Ishikawa (cell line): Measurements from ENCODE around the gene ARMC9.

Source experiments
- CEBPB ChIP-seq: IDR thresholded peaks from 2 replicates; pipeline ENCODE4 v1.6.1; 2012
- CREB1 ChIP-seq: IDR thresholded peaks from 2 replicates; pipeline ENCODE4 v1.6.1; 2012; ENCODE audit warnings: low read depth
- EGR1 ChIP-seq: IDR thresholded peaks from 2 replicates; pipeline ENCODE4 v1.6.1; 2012
- EP300 ChIP-seq: IDR thresholded peaks from 2 replicates; pipeline ENCODE4 v1.6.1; 2012; ENCODE audit warnings: borderline replicate concordance
- FOXM1 ChIP-seq: IDR thresholded peaks from 2 replicates; pipeline ENCODE4 v1.6.1; 2012; ENCODE audit warnings: low read depth, borderline replicate concordance
- NFIC ChIP-seq: IDR thresholded peaks from 2 replicates; pipeline ENCODE4 v1.6.1; 2012
- RAD21 ChIP-seq: IDR thresholded peaks from 2 replicates; pipeline ENCODE4 v1.6.1; 2012; ENCODE audit warnings: low read depth
- TAF1 ChIP-seq: IDR thresholded peaks from 2 replicates; pipeline ENCODE4 v1.6.1; 2012; ENCODE audit warnings: low read depth, mild to moderate bottlenecking
- TCF12 ChIP-seq: IDR thresholded peaks from 2 replicates; pipeline ENCODE4 v1.6.1; 2012; ENCODE audit warnings: low read depth
- TEAD4 ChIP-seq: IDR thresholded peaks from 2 replicates; pipeline ENCODE4 v1.6.1; 2012
- YY1 ChIP-seq: IDR thresholded peaks from 2 replicates; pipeline ENCODE4 v1.6.1; 2012; ENCODE audit warnings: low read depth
- ZBTB7A ChIP-seq: IDR thresholded peaks from 2 replicates; pipeline ENCODE4 v1.6.1; 2012; ENCODE audit warnings: low read depth
- TF ChIP-seq, protein P1 (sequence below): IDR thresholded peaks from 2 replicates; pipeline ENCODE4 v1.6.1; 2012
- TF ChIP-seq, protein P2 (sequence below): IDR thresholded peaks from 2 replicates; pipeline ENCODE4 v1.6.1; 2012; ENCODE audit warnings: low read depth, mild to moderate bottlenecking
- TF ChIP-seq, protein P3 (sequence below): IDR thresholded peaks from 2 replicates; pipeline ENCODE4 v1.6.1; 2012

ARMC9 gene

DNA sequence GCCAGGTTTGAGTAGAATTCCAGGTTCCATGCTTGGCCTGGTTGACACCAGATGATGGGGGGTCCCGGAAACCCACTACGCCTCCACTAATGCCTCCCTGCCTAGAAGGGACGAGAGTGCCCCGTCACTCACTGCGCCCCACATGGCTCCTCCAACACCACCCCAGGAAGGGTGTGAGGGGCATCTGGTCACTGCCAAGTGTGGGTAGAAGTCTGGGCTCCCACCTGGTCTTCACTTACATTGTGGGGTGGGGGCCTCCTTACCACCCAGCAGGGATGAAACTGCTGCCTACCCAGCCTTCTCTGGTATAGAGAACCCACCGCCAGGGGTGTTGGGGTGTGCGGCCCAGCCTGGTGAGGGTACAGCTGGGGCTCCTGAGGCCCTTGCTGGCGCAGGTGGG is 131.9 kb downstream of the ARMC9 start:
- TF ChIP-seq, protein P1, sequence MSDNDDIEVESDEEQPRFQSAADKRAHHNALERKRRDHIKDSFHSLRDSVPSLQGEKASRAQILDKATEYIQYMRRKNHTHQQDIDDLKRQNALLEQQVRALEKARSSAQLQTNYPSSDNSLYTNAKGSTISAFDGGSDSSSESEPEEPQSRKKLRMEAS = no peak
- TF ChIP-seq ZBTB7A (no peak), NFIC (no peak), TEAD4 (no peak), FOXM1 (no peak), EP300 (no peak), CEBPB (no peak)

DNA sequence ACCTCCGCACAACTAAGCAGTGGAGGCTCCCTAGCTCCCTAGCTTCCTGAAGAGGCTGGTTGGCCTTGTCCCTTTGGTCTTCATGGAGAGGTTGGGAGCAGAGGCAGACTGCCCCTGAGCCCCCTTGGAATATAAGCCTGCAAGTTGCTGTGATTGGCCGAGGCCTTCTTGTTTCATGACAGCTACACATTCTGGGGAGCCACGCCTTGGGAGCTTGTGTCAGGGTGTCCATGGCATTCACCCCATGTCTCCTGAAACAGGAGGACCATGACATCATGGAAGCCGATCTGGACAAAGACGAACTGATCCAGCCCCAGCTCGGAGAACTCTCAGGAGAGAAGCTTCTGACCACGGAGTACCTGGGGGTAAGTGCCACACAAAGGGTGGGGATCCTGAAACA is 133.1 kb downstream of the ARMC9 start:
- TF ChIP-seq NFIC = no peak
- TF ChIP-seq, protein P2, sequence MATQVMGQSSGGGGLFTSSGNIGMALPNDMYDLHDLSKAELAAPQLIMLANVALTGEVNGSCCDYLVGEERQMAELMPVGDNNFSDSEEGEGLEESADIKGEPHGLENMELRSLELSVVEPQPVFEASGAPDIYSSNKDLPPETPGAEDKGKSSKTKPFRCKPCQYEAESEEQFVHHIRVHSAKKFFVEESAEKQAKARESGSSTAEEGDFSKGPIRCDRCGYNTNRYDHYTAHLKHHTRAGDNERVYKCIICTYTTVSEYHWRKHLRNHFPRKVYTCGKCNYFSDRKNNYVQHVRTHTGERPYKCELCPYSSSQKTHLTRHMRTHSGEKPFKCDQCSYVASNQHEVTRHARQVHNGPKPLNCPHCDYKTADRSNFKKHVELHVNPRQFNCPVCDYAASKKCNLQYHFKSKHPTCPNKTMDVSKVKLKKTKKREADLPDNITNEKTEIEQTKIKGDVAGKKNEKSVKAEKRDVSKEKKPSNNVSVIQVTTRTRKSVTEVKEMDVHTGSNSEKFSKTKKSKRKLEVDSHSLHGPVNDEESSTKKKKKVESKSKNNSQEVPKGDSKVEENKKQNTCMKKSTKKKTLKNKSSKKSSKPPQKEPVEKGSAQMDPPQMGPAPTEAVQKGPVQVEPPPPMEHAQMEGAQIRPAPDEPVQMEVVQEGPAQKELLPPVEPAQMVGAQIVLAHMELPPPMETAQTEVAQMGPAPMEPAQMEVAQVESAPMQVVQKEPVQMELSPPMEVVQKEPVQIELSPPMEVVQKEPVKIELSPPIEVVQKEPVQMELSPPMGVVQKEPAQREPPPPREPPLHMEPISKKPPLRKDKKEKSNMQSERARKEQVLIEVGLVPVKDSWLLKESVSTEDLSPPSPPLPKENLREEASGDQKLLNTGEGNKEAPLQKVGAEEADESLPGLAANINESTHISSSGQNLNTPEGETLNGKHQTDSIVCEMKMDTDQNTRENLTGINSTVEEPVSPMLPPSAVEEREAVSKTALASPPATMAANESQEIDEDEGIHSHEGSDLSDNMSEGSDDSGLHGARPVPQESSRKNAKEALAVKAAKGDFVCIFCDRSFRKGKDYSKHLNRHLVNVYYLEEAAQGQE = no peak
- no peak for TF ChIP-seq RAD21
- no peak for TF ChIP-seq TEAD4
- TF ChIP-seq EP300 = no peak
- TF ChIP-seq EGR1 = no peak
- TF ChIP-seq TAF1 = no peak
- TF ChIP-seq YY1 = no peak
- no peak for TF ChIP-seq FOXM1
- TF ChIP-seq, protein P1 = no peak
- TF ChIP-seq CREB1 = no peak
- no peak for TF ChIP-seq TCF12
- no peak for TF ChIP-seq CEBPB
- TF ChIP-seq ZBTB7A = no peak
- TF ChIP-seq, protein P3, sequence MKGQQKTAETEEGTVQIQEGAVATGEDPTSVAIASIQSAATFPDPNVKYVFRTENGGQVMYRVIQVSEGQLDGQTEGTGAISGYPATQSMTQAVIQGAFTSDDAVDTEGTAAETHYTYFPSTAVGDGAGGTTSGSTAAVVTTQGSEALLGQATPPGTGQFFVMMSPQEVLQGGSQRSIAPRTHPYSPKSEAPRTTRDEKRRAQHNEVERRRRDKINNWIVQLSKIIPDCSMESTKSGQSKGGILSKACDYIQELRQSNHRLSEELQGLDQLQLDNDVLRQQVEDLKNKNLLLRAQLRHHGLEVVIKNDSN = no peak

DNA sequence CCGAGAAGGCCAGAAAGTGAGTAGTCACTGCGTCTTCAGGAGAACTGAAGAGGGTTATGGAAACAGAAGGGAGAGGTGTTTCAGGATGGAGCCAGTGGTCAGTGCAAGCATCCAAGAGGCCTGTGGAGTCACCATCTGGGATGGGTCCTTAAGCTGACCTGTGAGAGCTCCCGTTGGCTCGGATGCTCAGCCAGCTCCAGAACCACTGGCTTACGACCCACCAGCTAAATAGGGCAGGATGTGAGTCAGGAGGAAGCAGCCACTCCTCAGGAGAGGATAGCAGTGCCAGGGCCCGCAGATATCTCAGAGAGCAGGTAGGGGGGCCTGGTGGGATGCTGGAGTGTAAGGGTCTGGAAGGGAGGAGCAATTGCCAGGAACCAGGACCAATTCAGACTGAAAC is 134.0 kb downstream of the ARMC9 start:
- TF ChIP-seq EP300 = no peak
- TF ChIP-seq TCF12 = no peak
- no peak for TF ChIP-seq RAD21
- no peak for TF ChIP-seq NFIC
- no peak for TF ChIP-seq ZBTB7A
- TF ChIP-seq, protein P1 = no peak
- TF ChIP-seq TAF1 = no peak

DNA sequence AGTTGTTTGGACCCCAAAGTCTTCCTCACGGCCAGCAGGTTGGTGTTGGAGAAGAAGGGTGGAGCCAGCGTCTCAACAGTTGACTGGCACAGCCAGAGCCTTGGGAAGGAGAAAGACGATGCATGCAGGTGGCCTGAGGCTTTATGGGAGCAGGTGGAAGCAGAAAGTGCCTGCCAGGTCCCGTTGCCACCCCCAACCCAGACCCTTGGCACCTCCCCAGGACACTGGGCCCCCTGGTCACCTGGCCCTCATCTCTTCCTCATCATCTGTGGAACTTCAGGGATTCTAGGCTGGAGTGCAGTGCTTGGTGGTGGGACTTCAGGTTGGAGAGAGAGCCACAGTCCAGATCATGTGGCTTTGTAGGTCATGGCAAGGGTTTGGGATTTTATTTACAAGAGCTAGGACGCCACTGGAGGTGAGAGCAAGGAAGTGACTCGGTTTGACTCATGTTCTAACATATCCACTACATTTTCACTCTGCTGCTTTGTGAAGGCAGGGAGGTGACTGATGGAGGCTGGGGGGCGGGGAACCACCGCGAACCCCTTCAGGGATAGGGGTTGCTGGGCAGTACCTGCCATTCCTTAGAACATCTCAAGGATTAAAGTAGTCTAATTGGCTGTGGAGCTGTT is 134.6 kb downstream of the ARMC9 start:
- TF ChIP-seq CREB1 = no peak
- no peak for TF ChIP-seq TEAD4
- no peak for TF ChIP-seq ZBTB7A
- no peak for TF ChIP-seq YY1
- no peak for TF ChIP-seq TAF1
- no peak for TF ChIP-seq TCF12
- TF ChIP-seq, protein P3 = no peak
- no peak for TF ChIP-seq RAD21
- TF ChIP-seq EP300 = no peak
- TF ChIP-seq, protein P2 = no peak
- no peak for TF ChIP-seq NFIC
- TF ChIP-seq, protein P1 = no peak
- TF ChIP-seq EGR1 = no peak
- TF ChIP-seq FOXM1 = no peak
- TF ChIP-seq CEBPB = no peak

DNA sequence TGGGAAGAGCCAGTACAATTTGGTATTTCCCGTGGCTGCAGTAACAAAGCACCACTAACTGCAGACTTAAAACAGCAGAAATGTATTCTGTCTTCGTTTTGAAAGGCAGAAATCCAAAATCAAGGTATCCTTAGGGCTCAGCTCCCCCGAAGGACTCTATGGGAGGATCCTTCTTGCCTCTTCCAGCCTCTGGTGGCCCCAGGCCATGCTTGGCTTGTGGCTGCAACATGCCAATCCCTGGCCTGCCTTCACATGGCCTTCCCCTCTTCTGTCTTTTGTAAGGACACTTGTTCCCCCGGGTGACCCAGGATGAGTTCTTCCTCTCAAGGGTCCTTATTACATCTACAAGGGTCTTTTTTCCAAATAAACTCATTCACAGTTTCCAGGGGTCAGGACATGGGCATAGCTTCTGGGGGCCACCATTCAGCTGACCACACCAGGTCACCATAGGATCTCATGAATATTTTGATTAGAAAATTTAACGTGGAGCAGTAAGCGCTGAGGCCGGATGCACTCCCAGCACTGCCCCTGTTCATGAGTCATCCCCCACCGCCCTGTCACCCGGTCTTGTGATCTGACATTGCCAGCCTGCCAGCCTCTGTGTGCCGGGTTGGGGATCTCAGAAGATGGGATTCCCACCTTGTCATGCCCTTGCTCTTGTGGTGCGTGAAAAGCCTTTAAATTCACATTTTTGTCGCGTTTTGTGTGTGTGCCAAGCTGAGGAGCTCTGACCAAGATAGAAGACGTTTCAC is 135.9 kb downstream of the ARMC9 start:
- TF ChIP-seq CREB1 (no peak), TCF12 (no peak), TEAD4 (no peak)
- TF ChIP-seq, protein P2 = no peak
- TF ChIP-seq, protein P3 = no peak
